ENCODE data around the gene LIMA1. TPM values are rescaled to one million over a fixed set of nuclear protein-coding genes. Genes with fewer than 3 reads are reported as not detected.
"Not testable (repeated sequence)": the region's sequence is repeated elsewhere in the genome, so short reads cannot be mapped to it uniquely, and the experiment has no call there.

The LIMA1 gene
- total RNA-seq, 2 donors from 2014 or later: 48.8 to 53.4 TPM

DNA sequence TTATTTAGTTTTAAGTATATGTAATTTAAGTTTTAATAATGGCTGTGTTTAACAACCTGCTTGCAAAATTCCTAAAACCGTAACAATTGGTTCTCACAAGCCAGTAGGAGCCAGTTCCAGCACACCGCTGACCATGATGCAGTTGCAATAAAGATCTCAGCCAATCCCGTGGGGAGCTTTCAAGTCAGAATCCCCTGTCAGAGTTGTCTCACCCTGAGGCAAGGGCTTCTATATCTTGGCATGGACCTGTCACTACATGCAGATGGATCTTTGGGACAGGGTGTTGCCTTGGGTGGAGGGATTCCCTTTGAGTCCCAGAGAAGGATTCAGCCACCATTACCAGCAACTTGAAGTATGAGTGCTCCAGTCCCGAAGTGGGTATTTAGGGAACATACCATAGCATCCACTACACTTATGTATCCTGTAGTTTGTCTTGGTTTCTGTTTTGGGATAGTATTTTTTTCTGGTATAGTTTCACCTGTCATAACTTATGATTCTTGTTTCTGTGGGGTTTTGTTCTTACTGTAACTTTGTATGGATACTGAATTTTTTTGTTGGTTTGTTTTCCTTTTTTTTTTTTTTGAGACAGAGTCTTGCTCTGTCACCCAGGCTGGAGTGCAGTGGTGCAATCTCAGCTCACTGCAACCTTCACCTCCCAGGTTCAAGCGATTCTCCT, 30.1 kb upstream of the LIMA1 start:
- 89% methylated on average over 5 of the region's 5 CpGs for WGBS, 2 donors
- no peaks in the 10 kb centered on the region for H3K9me3 ChIP-seq
- no peak for TF ChIP-seq POLR2A (IDR thresholded peaks at IDR 0.05)
- TF ChIP-seq, protein P1, sequence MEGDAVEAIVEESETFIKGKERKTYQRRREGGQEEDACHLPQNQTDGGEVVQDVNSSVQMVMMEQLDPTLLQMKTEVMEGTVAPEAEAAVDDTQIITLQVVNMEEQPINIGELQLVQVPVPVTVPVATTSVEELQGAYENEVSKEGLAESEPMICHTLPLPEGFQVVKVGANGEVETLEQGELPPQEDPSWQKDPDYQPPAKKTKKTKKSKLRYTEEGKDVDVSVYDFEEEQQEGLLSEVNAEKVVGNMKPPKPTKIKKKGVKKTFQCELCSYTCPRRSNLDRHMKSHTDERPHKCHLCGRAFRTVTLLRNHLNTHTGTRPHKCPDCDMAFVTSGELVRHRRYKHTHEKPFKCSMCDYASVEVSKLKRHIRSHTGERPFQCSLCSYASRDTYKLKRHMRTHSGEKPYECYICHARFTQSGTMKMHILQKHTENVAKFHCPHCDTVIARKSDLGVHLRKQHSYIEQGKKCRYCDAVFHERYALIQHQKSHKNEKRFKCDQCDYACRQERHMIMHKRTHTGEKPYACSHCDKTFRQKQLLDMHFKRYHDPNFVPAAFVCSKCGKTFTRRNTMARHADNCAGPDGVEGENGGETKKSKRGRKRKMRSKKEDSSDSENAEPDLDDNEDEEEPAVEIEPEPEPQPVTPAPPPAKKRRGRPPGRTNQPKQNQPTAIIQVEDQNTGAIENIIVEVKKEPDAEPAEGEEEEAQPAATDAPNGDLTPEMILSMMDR (IDR thresholded peaks at IDR 0.05): no peak
- no peak for ATAC-seq
- no peak overlapping the region for H3K27ac ChIP-seq
- no peaks in the 10 kb centered on the region for H3K27me3 ChIP-seq
- no peak for DNase-seq
- H3K4me3 ChIP-seq: no peak overlapping the region
- H3K4me1 ChIP-seq: no peaks in the 10 kb centered on the region
- intact Hi-C loops (cut with DNase I): no loop called here
- H3K36me3 ChIP-seq (replicated peaks in 1 of 2; ENCODE audit: insufficient read depth in 1 of 2, low read depth in 2 of 2): no peaks in the 10 kb centered on the region

DNA sequence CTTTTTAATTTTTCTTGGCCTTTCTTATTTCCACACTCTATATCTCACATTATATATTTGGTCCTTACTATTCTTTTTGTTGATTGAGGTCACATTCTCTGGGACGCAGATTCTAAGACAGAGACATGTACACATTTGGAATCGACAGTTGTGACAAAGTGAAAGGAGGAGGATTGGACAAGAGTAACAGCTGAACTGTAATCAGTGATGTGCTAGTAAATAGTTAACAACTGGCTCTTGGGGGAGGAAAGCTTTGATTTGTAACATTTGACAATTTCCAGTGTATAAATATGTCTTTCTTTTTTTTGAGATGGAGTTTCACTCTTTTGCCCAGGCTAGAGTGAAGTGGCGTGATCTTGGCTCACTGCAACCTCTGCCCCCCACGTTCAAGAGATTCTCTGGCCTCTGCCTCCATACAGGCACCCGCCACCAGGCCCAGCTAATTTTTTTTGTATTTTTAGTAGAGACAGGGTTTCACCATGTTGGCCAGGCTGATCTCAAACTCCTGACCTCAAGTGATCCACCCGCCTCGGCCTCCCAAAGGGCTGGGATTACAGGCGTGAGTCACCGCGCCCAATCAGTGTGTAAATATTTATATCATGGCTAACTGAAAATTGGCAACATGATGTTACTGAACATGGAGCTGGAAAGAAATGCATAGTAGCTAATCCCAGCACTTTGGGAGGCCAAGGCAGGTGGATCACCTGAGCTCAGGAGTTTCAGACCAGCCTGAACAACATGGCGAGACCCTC, 28.7 kb upstream of the LIMA1 start:
- H3K9me3 ChIP-seq; H3K27me3 ChIP-seq; intact Hi-C loops (cut with DNase I); H3K4me1 ChIP-seq; H3K27ac ChIP-seq; H3K36me3 ChIP-seq (replicated peaks in 1 of 2; ENCODE audit: insufficient read depth in 1 of 2, low read depth in 2 of 2); H3K4me3 ChIP-seq: not testable (repeated sequence)
- 64 to 68% methylated on average over 10 to 11 of the region's 11 CpGs for WGBS, 2 donors
- peak; percentile 37 to 56 (median 46) for DNase-seq
- ATAC-seq: peak; percentile 72

DNA sequence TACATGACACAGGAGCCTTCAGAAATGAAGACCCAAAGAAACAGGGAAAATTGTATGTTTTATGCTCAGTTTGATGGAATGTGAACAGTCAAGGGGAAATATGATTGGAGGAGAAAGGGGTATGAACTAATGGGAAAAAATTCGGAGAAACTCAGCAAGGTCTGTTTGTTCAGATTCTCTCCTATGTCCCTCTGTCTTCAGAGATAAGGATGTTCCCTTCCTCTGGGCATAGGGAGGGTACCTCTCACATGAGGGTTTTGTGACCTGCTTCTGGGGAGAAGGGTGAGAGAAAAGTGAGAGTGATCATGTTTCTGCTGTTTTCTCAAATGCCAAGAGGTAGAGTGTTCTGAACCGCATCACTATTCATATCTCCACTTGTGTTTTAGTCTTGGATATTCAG, 26.6 kb upstream of the LIMA1 start:
- Histone ChIP-seq H3K36me3 (replicated peaks in 1 of 2; ENCODE audit: insufficient read depth in 1 of 2, low read depth in 2 of 2) (no peaks in the 10 kb centered on the region), H3K27ac (no peak overlapping the region), H3K27me3 (no peaks in the 10 kb centered on the region), H3K9me3 (no peaks in the 10 kb centered on the region), H3K4me3 (no peak overlapping the region), H3K4me1 (no peaks in the 10 kb centered on the region)
- intact Hi-C loops (cut with DNase I): no loop called here
- ATAC-seq (no peak), DNase-seq (no peak)
- 88 to 92% methylated on average over 2 of the region's 2 CpGs for WGBS, 2 donors
- TF ChIP-seq, protein P1 (IDR thresholded peaks at IDR 0.05): no peak
- TF ChIP-seq POLR2A (IDR thresholded peaks at IDR 0.05): no peak

DNA sequence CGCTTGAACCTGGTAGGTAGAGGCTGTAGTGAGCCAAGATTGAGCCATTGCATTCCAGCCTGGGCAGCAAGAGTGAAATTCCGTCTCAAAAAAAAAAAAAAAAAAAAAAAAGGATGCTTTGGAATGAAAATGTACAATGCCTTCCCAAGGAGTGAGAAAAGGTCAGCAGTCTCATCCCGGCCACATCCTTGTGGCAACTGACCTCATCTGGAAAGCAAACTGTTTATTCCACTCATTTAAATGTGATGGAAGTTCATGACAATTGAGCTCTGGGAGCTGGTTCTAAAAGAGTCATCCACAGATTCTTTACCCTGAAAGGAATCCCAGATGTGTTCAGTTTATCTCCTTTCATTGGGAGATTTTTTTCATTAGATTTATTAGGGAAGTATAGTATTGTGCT, 19.4 kb upstream of the LIMA1 start:
- TF ChIP-seq POLR2A (IDR thresholded peaks at IDR 0.05): no peak
- TF ChIP-seq, protein P1 (IDR thresholded peaks at IDR 0.05): no peak
- Histone ChIP-seq H3K27ac (no peak overlapping the region), H3K4me1 (no peaks in the 10 kb centered on the region), H3K36me3 (replicated peaks in 1 of 2; ENCODE audit: insufficient read depth in 1 of 2, low read depth in 2 of 2) (no peaks in the 10 kb centered on the region), H3K27me3 (no peaks in the 10 kb centered on the region), H3K4me3 (no peak overlapping the region), H3K9me3 (no peaks in the 10 kb centered on the region)
- ATAC-seq (no peak), DNase-seq (no peak)
- WGBS, 2 donors: 89 to 94% methylated on average over 3 of the region's 3 CpGs
- intact Hi-C loops (cut with DNase I): no loop called here

DNA sequence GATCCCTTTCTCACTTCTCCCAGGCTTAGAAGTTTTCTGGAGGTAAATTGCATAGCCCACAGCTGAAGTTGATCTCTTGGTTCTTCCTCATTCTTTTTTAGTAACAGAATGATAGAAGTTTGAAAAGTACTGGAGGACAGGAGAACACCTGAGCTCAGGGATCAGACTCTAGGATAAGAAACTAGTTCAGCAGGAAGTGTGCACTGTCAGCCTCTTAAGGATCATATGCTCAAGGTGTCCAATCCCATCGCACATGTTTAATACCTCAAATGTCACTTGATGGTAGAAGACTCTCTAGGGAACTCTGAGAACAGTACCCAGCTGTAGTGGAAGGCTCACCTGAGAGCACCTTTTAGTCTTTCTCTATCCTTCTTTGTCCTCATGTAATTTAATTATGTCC, 14.7 kb upstream of the LIMA1 start:
- intact Hi-C loops (cut with DNase I): no loop called here
- Histone ChIP-seq H3K4me3 (no peak overlapping the region), H3K27ac (peak overlapping the region in 3 of 4 donors; percentile 21 to 79 (median 56)), H3K27me3 (no peaks in the 10 kb centered on the region), H3K36me3 (replicated peaks in 1 of 2; ENCODE audit: insufficient read depth in 1 of 2, low read depth in 2 of 2) (no peaks in the 10 kb centered on the region), H3K9me3 (no peaks in the 10 kb centered on the region), H3K4me1 (peaks cover 5% of the 10 kb centered on the region)
- DNase-seq (no peak), ATAC-seq (no peak)
- no peak for TF ChIP-seq POLR2A (IDR thresholded peaks at IDR 0.05)
- TF ChIP-seq, protein P1 (IDR thresholded peaks at IDR 0.05): no peak
- WGBS, 2 donors: 40 to 44% methylated on average over 1 of the region's 1 CpG

Measured in body of pancreas (tissue), 4 donors.